B cell (primary cell): ENCODE results near the gene TMPRSS11A. TPM values are rescaled to one million over a fixed set of nuclear protein-coding genes. Genes with fewer than 3 reads are reported as not detected.

Experiments used
- ATAC-seq: fragments of 200-7000 bp; cut with Tn5 transposase; one replicate; pipeline ENCODE4 v1.10.0; 2021; ENCODE audit warnings: low read depth, mild to moderate bottlenecking, moderate number of reproducible peaks, moderate library complexity
- CTCF ChIA-PET: fragments of 350-600 bp; sonication (Branson Sonifier 250); formaldehyde crosslinking; loops from one replicate; lab custom pipeline; 2021; ENCODE audit warnings: antibody characterized with exemption, inconsistent platforms; lab: Charles Lee
- POLR2A ChIA-PET: fragments of 350-600 bp; sonication (Branson Sonifier 250); formaldehyde crosslinking; loops from one replicate; lab custom pipeline; 2021; ENCODE audit warnings: antibody characterized with exemption; lab: Charles Lee
- DNase-seq: peaks from one replicate; pipeline ENCODE4 v3.0.0; 2013
- H2AFZ ChIP-seq: 2 replicates; pipeline ENCODE4 v1.6.1; 2012; ENCODE audit warnings: mild to moderate bottlenecking, low read depth, low read length; ENCODE audit not compliant: insufficient read depth, poor library complexity, severe bottlenecking
- H3K27ac ChIP-seq, 2 donors: 1 replicate in 1 of 2; 2 replicates in 1 of 2; pipeline ENCODE4 v1.5.1; 2012 to 2013; ENCODE audit warnings: low read length in 2 of 2, mild to moderate bottlenecking in 2 of 2, moderate library complexity in 1 of 2
- H3K27me3 ChIP-seq, 4 experiments: fragments of 200-600 bp in 1 of 4; sonication (generic) in 1 of 4; replicated peaks in 1 of 4; 1 replicate in 2 of 4; 2 replicates in 2 of 4; pipeline versions ENCODE4 v1.6.1 to v1.7.0; 2013 to 2016; ENCODE audit warnings: low read length in 3 of 4, mild to moderate bottlenecking in 2 of 4, mixed read lengths in 1 of 4, moderate library complexity in 1 of 4; ENCODE audit not compliant: insufficient read depth in 4 of 4, control insufficient read depth in 3 of 4; ENCODE audit errors: control extremely low read depth in 1 of 4
- H3K36me3 ChIP-seq, 2 experiments: replicated peaks in 1 of 2; 1 replicate in 1 of 2; 2 replicates in 1 of 2; pipeline versions ENCODE4 v1.6.1 to v1.7.1; 2013; ENCODE audit warnings: low read length in 1 of 2; ENCODE audit not compliant: insufficient read depth in 2 of 2, control insufficient read depth in 1 of 2; ENCODE audit errors: control extremely low read depth in 1 of 2, extremely low read depth in 1 of 2
- H3K4me1 ChIP-seq, 2 donors: fragments of 200-600 bp in 1 of 2; sonication (generic) in 1 of 2; 1 replicate in 1 of 2; 2 replicates in 1 of 2; pipeline versions ENCODE4 v1.5.1 to v1.6.1; 2013 to 2017; ENCODE audit warnings: low read length in 2 of 2; ENCODE audit not compliant: control insufficient read depth in 2 of 2, insufficient read depth in 2 of 2
- H3K4me2 ChIP-seq: replicated peaks from 2 replicates; pipeline ENCODE3; 2012; ENCODE audit warnings: mild to moderate bottlenecking, low read depth, low read length; ENCODE audit not compliant: poor library complexity, severe bottlenecking
- H3K4me3 ChIP-seq, 5 experiments: fragments of 200-600 bp in 1 of 5; sonication (generic) in 1 of 5; 1 replicate in 3 of 5; 2 replicates in 2 of 5; pipeline versions ENCODE4 v1.5.1 to v1.7.0; 2011 to 2016; ENCODE audit warnings: low read length in 4 of 5, mild to moderate bottlenecking in 4 of 5, low read depth in 2 of 5, control low read depth in 1 of 5, moderate library complexity in 1 of 5; ENCODE audit not compliant: insufficient read depth in 1 of 5; ENCODE audit errors: control extremely low read depth in 1 of 5, extremely low read depth in 1 of 5
- H3K79me2 ChIP-seq: fragments of 200-600 bp; sonication (generic); one replicate; pipeline ENCODE4 v1.6.0; 2016; ENCODE audit warnings: low read length; ENCODE audit not compliant: control insufficient read depth, insufficient read depth
- H3K9ac ChIP-seq: fragments of 200-600 bp; sonication (generic); 2 replicates; pipeline ENCODE4 v1.6.1; 2017; ENCODE audit warnings: mild to moderate bottlenecking, low read length, moderate library complexity
- H3K9me3 ChIP-seq, 3 donors: one replicate each; pipeline versions ENCODE4 v1.6.1 to v1.7.1; 2013; ENCODE audit warnings: low read length in 2 of 3; ENCODE audit not compliant: control insufficient read depth in 2 of 3, insufficient read depth in 1 of 3; ENCODE audit errors: control extremely low read depth in 1 of 3
- H4K20me1 ChIP-seq: 2 replicates; pipeline ENCODE4 v1.6.0; 2012; ENCODE audit warnings: mild to moderate bottlenecking, low read length; ENCODE audit not compliant: insufficient read depth, control insufficient read depth, poor library complexity, severe bottlenecking
- H3K27ac Mint-ChIP-seq: one replicate; pipeline ENCODE4 v1.8.0; 2021; ENCODE audit warnings: mixed read lengths
- H3K27me3 Mint-ChIP-seq: one replicate; pipeline ENCODE4 v1.8.0; 2021; ENCODE audit warnings: mixed read lengths
- H3K4me1 Mint-ChIP-seq: one replicate; pipeline ENCODE4 v1.8.0; 2021; ENCODE audit warnings: mixed read lengths
- H3K4me3 Mint-ChIP-seq: one replicate; pipeline ENCODE4 v1.8.0; 2021; ENCODE audit warnings: mixed read lengths
- H3K9me3 Mint-ChIP-seq: one replicate; pipeline ENCODE4 v1.8.0; 2022; ENCODE audit warnings: mixed read lengths; ENCODE audit not compliant: insufficient read depth
- CTCF ChIP-seq: fragments of 200-600 bp; IDR thresholded peaks from one replicate; pipeline ENCODE4 v1.8.0; 2022; ENCODE audit warnings: antibody characterized with exemption, mild to moderate bottlenecking
- EZH2 ChIP-seq: IDR thresholded peaks from 2 replicates; pipeline ENCODE4 v1.6.1; 2012; ENCODE audit warnings: borderline replicate concordance, low read depth, mild to moderate bottlenecking, moderate library complexity, low read length; ENCODE audit not compliant: insufficient read depth, poor library complexity, severe bottlenecking
- WGBS: methylation state at CpG from one replicate; pipeline ENCODE4 v1.1.5; 2013; ENCODE audit warnings: missing lambda C conversion rate; ENCODE audit not compliant: insufficient coverage; 5-methylcytosine and 5-hydroxymethylcytosine counted together
- intact Hi-C: fragments of 100-400 bp; cut with micrococcal nuclease; formaldehyde crosslinking; loops from one replicate; pipeline ENCODE4 v1.10.0; 2022
- polyA plus RNA-seq: library from polyadenylated mRNA; depleted of rRNA; stranded (reverse); fragments of >200 nt; gene quantifications from 2 replicates; pipeline ENCODE4 v1.2.3, GENCODE V29; 2012
- total RNA-seq, 2 donors: library from RNA; stranded (reverse); fragments of 120-200 nt in 1 of 2; gene quantifications; 1 replicate in 1 of 2; 2 replicates in 1 of 2; pipeline versions ENCODE4 v1.2.3 to v1.2.4, GENCODE V29; 2013 to 2022

TMPRSS11A gene
- total and polyA plus RNA-seq, 2 donors (not counting 1 experiment from before 2014, with no cell fraction given), result not detected

GRCh38 chr4:67896421-67897065 is 66.8 kb downstream of the TMPRSS11A start:
- ChIA-PET POLR2A (no interaction called here), CTCF (no interaction called here)
- Histone ChIP-seq H3K36me3 (no peaks in the 10 kb centered on the region), H3K9me3 (peaks cover 0 to 12% (median 0%) of the 10 kb centered on the region in 3 donors), H4K20me1 (no peaks in the 10 kb centered on the region), H3K4me2 (no peak overlapping the region), H3K79me2 (no peaks in the 10 kb centered on the region), H3K9ac (no peak overlapping the region), H2AFZ (no peak overlapping the region), H3K4me1 (no peaks in the 10 kb centered on the region), H3K4me3 (no peak overlapping the region), H3K27me3 (no peaks in the 10 kb centered on the region), H3K27ac (no peak overlapping the region)
- Mint-ChIP-seq H3K4me1 (peaks cover 2% of the 10 kb centered on the region), H3K27ac (no peak overlapping the region), H3K27me3 (no peaks in the 10 kb centered on the region), H3K9me3 (no peaks in the 10 kb centered on the region), H3K4me3 (no peak overlapping the region)
- TF ChIP-seq CTCF, result no peak
- WGBS, result 96% methylated on average over 22 of the region's 26 CpGs
- ATAC-seq (no peak), DNase-seq (no peak)
- intact Hi-C loops, result no loop called here

GRCh38 chr4:67894659-67895058 is 68.6 kb downstream of the TMPRSS11A start:
- Histone ChIP-seq H3K9ac (no peak overlapping the region), H4K20me1 (no peaks in the 10 kb centered on the region), H3K27me3 (no peaks in the 10 kb centered on the region), H3K79me2 (no peaks in the 10 kb centered on the region), H3K4me3 (no peak overlapping the region), H3K4me2 (no peak overlapping the region), H3K4me1 (no peaks in the 10 kb centered on the region), H3K36me3 (no peaks in the 10 kb centered on the region), H3K27ac (no peak overlapping the region), H3K9me3 (peaks cover 0 to 12% (median 0%) of the 10 kb centered on the region in 3 donors), H2AFZ (no peak overlapping the region)
- ATAC-seq (no peak), DNase-seq (no peak)
- no peaks in the 10 kb centered on the region for H3K9me3 Mint-ChIP-seq
- no CpG with 5 or more reads among the region's 1 CpG for WGBS
- H3K4me3 Mint-ChIP-seq, result no peak overlapping the region
- TF ChIP-seq CTCF, result no peak
- no peak for TF ChIP-seq EZH2
- no peaks in the 10 kb centered on the region for H3K27me3 Mint-ChIP-seq
- CTCF ChIA-PET, result no interaction called here
- intact Hi-C loops, result no loop called here
- no peak overlapping the region for H3K27ac Mint-ChIP-seq
- POLR2A ChIA-PET, result no interaction called here
- H3K4me1 Mint-ChIP-seq, result peaks cover 6% of the 10 kb centered on the region
